ENCODE measurements around the gene LRRC8B.

- TF ChIP-seq, protein P1, sequence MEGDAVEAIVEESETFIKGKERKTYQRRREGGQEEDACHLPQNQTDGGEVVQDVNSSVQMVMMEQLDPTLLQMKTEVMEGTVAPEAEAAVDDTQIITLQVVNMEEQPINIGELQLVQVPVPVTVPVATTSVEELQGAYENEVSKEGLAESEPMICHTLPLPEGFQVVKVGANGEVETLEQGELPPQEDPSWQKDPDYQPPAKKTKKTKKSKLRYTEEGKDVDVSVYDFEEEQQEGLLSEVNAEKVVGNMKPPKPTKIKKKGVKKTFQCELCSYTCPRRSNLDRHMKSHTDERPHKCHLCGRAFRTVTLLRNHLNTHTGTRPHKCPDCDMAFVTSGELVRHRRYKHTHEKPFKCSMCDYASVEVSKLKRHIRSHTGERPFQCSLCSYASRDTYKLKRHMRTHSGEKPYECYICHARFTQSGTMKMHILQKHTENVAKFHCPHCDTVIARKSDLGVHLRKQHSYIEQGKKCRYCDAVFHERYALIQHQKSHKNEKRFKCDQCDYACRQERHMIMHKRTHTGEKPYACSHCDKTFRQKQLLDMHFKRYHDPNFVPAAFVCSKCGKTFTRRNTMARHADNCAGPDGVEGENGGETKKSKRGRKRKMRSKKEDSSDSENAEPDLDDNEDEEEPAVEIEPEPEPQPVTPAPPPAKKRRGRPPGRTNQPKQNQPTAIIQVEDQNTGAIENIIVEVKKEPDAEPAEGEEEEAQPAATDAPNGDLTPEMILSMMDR (IDR thresholded peaks at IDR 0.05): no peak
- TF ChIP-seq POLR2A (IDR thresholded peaks at IDR 0.05) (no peak), EP300 (IDR thresholded peaks at IDR 0.05) (no peak)
Observed at GRCh38 chr1:89615676-89616598, 91.3 kb downstream of the LRRC8B start.

Measured in ovary (tissue), 3 donors.